Fibroblast of upper back skin (primary cell): ENCODE results near the gene SARS2.

Experiments
- DNase-seq: peaks from one replicate; pipeline ENCODE4 v3.0.0-alpha.2; 2013

Gene SARS2

DNA sequence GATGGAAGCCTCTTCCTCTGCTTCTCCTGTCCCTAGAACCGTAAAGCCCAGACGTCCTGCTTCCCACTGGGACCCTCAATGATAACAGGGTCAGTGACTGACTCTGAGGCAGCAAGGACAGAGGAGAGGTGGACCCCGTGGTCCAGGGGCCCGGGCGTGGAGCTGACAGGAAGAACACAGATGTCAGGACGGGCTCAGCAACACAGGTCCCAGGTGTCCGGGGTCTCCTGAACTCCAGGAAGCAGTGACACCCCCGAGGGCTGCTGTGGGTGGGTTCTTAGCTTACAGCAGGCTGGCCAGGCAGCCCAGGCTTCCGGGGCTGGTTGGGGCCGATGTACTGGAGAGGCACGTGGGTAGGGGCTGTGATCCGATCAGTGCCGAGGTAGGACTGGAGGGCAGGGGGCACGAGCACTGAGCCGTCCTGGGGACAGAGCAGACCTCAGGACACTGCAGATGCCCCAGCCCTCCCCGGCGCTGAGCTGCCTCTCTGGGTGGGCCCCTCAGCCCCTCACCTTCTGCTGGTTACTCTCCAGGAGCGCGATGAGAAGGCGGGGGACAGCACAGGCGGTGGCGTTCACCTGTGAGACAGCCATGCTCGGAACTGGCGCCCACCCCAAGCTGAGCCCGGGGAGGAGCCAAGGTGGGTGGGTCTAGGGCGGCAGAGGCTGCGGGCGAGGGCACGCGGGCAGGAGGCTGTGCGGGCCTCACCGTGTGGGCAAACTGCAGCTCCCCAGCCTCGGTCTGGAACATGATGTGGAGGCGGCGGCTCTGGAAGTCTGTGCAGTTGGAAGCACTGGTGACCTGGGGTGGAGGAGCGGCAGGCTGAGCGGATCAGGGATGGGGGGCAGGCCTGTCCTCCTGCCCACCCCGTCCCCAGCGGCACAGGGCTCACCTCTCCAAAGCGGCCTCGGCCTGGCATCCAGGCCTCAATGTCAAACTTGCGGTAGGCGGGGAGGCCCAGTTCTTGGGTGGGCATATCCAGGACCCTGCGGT is 14.9 kb downstream of the SARS2 start:
- DNase-seq, result no peak

DNA sequence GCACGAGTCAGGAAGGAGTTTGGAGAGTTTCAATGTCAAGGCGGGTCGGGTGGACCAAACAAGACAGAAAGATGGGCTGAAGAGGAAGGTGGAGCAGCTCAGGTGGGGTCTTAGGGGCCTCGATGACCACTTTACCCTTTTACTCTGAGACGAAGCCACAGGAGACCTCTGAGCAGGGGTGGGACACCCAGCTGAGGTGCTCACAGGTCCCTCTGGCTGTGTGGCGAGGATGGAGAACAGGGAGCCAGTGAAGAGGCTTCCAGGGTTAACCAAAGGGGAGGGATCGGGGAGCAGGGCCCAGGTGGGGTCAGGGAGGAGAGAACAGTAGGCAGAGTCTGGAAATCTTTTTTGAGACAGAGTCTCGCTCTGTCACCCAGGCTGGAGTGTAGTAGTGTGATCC is 16.6 kb downstream of the SARS2 start:
- DNase-seq, result no peak

DNA sequence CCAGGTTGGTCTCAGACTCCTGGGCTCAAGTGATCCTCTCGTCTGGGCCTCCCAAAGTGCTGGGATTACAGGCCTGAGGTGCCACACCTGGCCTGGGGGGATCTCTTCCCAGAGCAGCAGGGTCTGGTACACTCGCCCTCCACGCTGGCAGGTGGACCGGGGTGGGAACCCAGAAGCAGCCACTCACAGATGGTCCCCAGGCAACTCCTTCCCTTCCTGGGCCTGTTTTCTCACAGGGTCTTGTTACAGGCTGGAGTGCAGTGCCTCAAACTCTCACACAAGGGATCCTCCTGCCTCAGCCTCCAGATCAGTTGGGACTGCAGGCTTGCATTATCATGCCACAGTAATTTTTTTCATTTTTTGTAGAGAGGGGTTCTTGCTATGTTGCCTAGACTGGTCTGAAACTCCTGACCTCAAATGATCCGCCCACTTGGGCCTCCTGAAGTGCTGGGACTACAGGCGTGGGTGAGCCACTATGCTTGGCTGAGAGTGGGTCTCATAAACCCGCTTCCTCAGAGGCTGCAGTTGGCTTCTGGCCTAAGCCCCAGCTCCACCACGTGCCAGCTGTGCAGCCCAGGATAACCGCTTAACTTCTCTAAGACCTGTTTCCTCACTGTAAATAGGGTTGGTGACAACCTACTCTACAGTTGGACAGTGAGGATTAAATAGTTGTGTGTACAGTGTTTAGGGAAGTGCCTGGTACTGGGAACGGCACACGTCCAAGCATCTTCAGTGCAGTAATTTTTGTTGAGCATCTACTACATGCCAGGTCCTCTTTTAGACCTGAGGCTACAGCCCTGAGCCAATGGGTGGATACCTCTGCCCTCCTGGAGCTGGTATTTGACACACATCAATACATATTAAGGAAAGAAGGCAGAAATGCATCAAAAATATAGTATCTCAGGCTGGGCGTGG is 17.7 kb downstream of the SARS2 start:
- no peak for DNase-seq

- DNase-seq, result no peak
Observed at GRCh38 chr19:38911388-38912001, 19.1 kb downstream of the SARS2 start.

DNA sequence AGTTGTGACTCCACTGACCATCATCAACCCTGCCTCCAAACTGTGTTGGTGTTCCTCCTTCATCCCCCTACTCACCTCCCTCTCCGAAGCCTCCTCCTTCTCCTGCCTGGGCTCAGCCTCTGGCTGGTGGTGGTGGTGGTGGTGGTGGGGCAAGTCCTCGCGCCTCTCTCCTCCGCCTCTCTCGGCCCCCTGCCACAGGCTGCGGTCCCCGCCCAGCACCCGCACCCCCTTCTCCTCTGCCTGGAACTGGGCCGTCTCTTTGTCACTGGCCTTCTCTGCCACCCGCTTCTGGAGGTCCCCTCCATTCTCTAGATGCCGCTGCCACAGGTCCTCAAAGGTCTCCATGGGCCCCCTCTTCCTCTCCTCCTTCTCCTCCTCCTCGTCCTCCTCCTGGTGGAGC is 20.1 kb downstream of the SARS2 start:
- DNase-seq, result no peak

GRCh38 chr19:38908911-38909310 is 21.7 kb downstream of the SARS2 start:
- no peak for DNase-seq

GRCh38 chr19:38907670-38908069 is 22.9 kb downstream of the SARS2 start:
- no peak for DNase-seq

DNA sequence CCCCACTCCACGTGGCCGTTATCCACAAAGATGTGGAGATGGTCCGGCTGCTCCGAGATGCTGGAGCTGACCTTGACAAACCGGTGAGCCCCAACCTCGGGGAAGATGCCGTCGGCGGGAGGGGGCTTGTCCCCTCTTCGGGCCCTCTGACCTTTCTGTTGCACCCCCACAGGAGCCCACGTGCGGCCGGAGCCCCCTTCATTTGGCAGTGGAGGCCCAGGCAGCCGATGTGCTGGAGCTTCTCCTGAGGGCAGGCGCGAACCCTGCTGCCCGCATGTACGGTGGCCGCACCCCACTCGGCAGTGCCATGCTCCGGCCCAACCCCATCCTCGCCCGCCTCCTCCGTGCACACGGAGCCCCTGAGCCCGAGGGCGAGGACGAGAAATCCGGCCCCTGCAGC is 23.3 kb downstream of the SARS2 start:
- no peak for DNase-seq

DNA sequence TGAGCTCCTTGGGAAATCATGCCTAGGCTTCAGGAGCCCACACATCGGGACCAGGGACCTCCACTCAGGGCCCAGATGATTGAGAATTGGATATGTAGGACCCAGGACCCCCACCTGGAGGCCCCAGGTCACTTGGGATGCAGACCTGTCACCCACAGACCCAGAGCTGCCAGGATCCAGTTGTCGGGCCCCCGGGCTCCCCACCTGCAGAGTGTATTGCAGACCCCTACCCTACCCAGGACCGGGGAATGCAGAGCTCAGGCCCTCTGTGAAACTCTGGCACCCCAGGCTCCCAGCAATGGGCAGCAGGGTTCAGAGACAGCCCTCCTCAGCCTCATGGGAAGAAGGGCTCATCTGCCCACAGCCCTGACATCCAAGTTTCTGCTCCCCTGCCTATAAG is 24.9 kb downstream of the SARS2 start:
- no peak for DNase-seq

DNA sequence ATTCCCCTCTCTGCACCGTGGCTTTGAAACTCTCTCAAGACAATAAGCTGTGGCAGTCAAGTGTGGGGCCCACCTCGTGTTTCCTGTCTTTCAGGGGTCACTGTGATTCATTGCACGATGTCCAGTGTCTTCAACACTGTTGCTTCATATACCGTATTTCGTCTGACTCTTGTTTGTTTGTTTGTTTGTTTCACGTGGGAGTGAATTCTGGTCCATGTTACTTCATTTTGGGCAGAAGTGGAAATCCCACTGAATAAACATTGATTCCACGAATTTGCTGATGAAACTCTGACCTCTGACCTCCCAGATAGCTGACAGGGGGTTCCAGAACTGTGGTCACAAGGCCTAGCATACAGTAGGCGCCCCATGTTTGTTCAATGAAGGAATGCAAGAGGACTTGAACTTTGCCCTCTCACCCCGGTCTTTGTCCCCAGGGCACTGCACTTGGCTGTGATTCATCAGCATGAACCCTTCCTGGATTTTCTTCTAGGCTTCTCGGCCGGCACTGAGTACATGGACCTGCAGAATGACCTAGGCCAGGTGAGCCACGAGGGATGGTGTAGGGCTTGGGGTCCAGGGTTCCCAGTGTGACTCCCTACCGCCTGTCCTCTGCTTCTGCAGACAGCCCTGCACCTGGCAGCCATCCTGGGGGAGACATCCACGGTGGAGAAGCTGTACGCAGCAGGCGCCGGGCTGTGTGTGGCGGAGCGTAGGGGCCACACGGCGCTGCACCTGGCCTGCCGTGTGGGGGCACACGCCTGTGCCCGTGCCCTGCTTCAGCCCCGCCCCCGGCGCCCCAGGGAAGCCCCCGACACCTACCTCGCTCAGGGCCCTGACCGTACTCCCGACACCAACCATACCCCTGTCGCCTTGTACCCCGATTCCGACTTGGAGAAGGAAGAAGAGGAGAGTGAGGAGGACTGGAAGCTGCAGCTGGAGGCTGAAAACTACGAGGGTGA is 25.7 kb downstream of the SARS2 start:
- no peak for DNase-seq

DNA sequence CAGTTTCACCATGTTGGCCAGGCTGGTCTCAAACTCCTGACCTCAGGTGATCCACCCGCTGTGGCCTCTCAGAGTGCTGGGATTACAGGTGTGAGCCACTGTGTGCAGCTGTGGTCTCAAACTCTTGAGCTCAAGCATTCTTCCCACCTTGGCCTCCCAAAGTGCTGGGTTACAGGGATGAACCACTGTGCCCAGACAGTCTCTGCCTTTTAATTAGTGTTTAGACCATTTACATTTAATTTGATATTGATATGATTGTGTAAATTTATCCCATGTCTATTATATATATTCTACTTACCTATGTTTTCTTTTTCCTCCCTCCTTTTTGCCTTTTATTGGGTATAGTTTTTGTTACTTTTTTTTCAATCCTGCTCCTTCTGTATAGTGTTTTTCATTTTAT is 28.9 kb downstream of the SARS2 start:
- no peak for DNase-seq

- DNase-seq, result no peak
Observed at GRCh38 chr19:38900743-38901190, 29.8 kb downstream of the SARS2 start.

GRCh38 chr19:38900202-38900629 is 30.3 kb downstream of the SARS2 start:
- DNase-seq, result no peak

DNA sequence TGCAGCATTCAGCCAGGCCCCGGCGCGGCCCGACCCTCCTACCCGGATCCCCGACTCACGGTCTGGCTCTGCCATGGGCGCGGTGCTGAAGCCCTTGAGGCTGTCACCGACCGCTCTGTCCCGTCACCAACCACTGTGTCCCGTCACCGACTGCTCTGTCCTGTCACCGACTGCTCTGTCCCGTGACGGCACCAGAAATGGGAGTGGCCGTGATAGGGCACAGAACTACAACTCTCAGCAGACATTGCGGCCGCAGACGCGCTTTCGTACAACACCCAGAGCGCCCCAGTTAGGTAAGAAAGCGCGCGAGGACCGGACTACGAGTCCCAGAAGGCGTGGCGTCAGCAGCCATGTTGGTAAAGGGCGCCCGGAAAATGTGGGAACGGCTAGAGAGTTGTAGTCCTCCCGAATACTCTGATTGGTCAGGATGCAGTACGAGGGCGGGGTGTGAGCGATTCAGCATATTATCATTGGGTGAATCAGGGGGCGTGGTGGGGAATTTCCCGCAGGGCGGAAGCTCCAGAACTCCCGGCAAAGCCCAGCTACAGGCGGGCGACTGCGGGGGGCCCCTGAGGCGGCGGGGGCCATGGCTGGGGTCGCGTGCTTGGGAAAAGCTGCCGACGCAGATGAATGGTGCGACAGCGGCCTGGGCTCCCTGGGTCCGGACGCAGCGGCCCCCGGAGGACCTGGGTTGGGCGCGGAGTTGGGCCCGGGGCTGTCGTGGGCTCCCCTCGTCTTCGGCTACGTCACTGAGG is 30.9 kb downstream of the SARS2 start, which contains the start of the genes NFKBIB and SIRT2:
Gene NFKBIB, plus strand, starts transcription at position 523 of the 755 bp plus-strand sequence. Its CDS starts 64 bp downstream, at position 587.
Gene SIRT2, minus strand, starts transcription at position 172 of the 755 bp plus-strand sequence. Its CDS starts 97 bp downstream, at position 75.
- peak; percentile 100 for DNase-seq

GRCh38 chr19:38898788-38899446 is 31.6 kb downstream of the SARS2 start:
- DNase-seq, result no peak

GRCh38 chr19:38894968-38895367 is 35.6 kb downstream of the SARS2 start:
- no peak for DNase-seq

DNA sequence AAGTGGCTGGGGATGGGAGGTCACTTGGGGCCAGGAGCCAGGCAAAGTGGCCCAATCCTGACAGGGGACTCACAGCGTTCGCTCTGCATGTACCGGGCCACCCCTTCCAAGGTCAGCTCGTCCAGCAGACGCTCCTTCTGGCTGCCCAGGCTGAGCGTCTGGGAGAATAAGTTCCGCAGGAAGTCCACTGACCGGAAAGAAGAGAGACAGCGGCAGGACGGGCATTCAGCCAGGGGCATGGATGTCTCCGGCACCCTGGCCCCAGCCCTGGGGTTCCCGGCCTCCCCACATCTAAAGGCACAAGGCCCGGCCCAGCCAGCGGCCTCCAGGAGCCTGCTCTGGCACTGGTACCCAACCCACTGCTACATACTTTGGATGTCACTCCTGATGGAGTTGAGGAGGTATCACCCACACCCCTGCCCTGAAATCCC is 37.2 kb downstream of the SARS2 start:
- no peak for DNase-seq

DNA sequence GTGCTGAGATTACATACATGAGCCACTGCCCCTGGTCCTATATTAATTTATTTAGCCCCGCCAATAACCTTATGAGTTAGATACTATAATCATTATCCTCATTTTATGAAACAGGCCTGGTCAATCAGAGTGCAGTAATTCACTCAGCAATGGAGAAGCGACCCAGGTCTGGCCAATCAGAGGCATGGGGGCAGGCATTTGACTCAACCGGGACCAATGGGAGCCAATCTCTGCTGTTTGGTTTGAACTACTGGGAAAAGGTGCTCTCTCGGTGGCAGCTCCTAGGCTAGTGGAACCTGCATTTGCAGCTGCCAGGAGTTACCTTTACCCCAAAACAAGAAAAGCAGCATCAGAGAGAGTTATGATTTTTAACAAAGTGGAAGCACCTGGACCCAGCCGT is 37.7 kb downstream of the SARS2 start:
- no peak for DNase-seq

GRCh38 chr19:38891771-38892170 is 38.8 kb downstream of the SARS2 start:
- DNase-seq, result no peak

- no peak for DNase-seq
Observed at GRCh38 chr19:38890686-38891085, 39.9 kb downstream of the SARS2 start.
